ENCODE measurements around the gene ATP1B4. TPM values are rescaled to one million over a fixed set of nuclear protein-coding genes. Genes with fewer than 3 reads are reported as not detected.

Gene ATP1B4
- total RNA-seq, 2 experiments from 2014 or later: not detected

GRCh38 chrX:120357186-120357585 is 4.7 kb upstream of the ATP1B4 start:
- Mint-ChIP-seq H3K27me3 (no peaks in the 10 kb centered on the region), H3K4me1 (no peaks in the 10 kb centered on the region), H3K4me3 (no peak overlapping the region), H3K9me3 (ENCODE audit: low read depth) (no peaks in the 10 kb centered on the region), H3K27ac (no peak overlapping the region), H3K36me3 (no peaks in the 10 kb centered on the region)
- ATAC-seq: no peak
- CTCF ChIA-PET: interaction anchor here (1.2 kb wide), 1 partner anchor 143 kb away, joined by 3 read pairs; no protein-coding TSS in a partner anchor
- no peak for DNase-seq

GRCh38 chrX:120358737-120359456 is 3.0 kb upstream of the ATP1B4 start:
- ATAC-seq: no peak
- CTCF ChIA-PET: no interaction called here
- H3K27ac Mint-ChIP-seq: no peak overlapping the region
- no peaks in the 10 kb centered on the region for H3K4me1 Mint-ChIP-seq
- no peaks in the 10 kb centered on the region for H3K9me3 Mint-ChIP-seq (ENCODE audit: low read depth)
- DNase-seq: no peak
- no peaks in the 10 kb centered on the region for H3K27me3 Mint-ChIP-seq
- H3K36me3 Mint-ChIP-seq: no peaks in the 10 kb centered on the region
- no peak overlapping the region for H3K4me3 Mint-ChIP-seq

- H3K36me3 Mint-ChIP-seq: no peaks in the 10 kb centered on the region
- CTCF ChIA-PET: interaction anchor here (0.9 to 1.6 kb wide), 5 partner anchors 11 to 110 kb away, joined by 3 to 4 read pairs (median 3); no protein-coding TSS in a partner anchor
- H3K27ac Mint-ChIP-seq: no peak overlapping the region
- no peaks in the 10 kb centered on the region for H3K4me1 Mint-ChIP-seq
- no peaks in the 10 kb centered on the region for H3K27me3 Mint-ChIP-seq
- peak; percentile 56 for DNase-seq
- H3K4me3 Mint-ChIP-seq: no peak overlapping the region
- no peak for ATAC-seq
- no peaks in the 10 kb centered on the region for H3K9me3 Mint-ChIP-seq (ENCODE audit: low read depth)
These were observed 3.4 kb downstream of the ATP1B4 start for GRCh38 chrX:120365320-120365719.

- CTCF ChIA-PET: interaction anchor here (0.9 to 1.6 kb wide), 3 partner anchors 15 to 109 kb away, joined by 3 to 4 read pairs (median 3); no protein-coding TSS in a partner anchor
- H3K36me3 Mint-ChIP-seq: no peaks in the 10 kb centered on the region
- no peaks in the 10 kb centered on the region for H3K9me3 Mint-ChIP-seq (ENCODE audit: low read depth)
- no peaks in the 10 kb centered on the region for H3K4me1 Mint-ChIP-seq
- ATAC-seq (no peak), DNase-seq (no peak)
- no peak overlapping the region for H3K4me3 Mint-ChIP-seq
- no peaks in the 10 kb centered on the region for H3K27me3 Mint-ChIP-seq
- H3K27ac Mint-ChIP-seq: no peak overlapping the region
These were observed 4.1 kb downstream of the ATP1B4 start for GRCh38 chrX:120365968-120366367.

GRCh38 chrX:120366794-120367193 is 4.9 kb downstream of the ATP1B4 start:
- no peaks in the 10 kb centered on the region for H3K9me3 Mint-ChIP-seq (ENCODE audit: low read depth)
- no peaks in the 10 kb centered on the region for H3K4me1 Mint-ChIP-seq
- no peak overlapping the region for H3K27ac Mint-ChIP-seq
- H3K27me3 Mint-ChIP-seq: no peaks in the 10 kb centered on the region
- ATAC-seq (no peak), DNase-seq (no peak)
- no peaks in the 10 kb centered on the region for H3K36me3 Mint-ChIP-seq
- CTCF ChIA-PET: no interaction called here
- no peak overlapping the region for H3K4me3 Mint-ChIP-seq

- CTCF ChIA-PET: no interaction called here
- H3K4me1 Mint-ChIP-seq: no peaks in the 10 kb centered on the region
- ATAC-seq (no peak), DNase-seq (no peak)
- no peaks in the 10 kb centered on the region for H3K9me3 Mint-ChIP-seq (ENCODE audit: low read depth)
- H3K36me3 Mint-ChIP-seq: no peaks in the 10 kb centered on the region
- no peak overlapping the region for H3K27ac Mint-ChIP-seq
- H3K4me3 Mint-ChIP-seq: no peak overlapping the region
- no peaks in the 10 kb centered on the region for H3K27me3 Mint-ChIP-seq
These were observed 5.7 kb downstream of the ATP1B4 start for GRCh38 chrX:120367402-120368109.

GRCh38 chrX:120372667-120373370 is 10.9 kb downstream of the ATP1B4 start:
- Mint-ChIP-seq H3K27ac (no peak overlapping the region), H3K27me3 (no peaks in the 10 kb centered on the region), H3K9me3 (ENCODE audit: low read depth) (no peaks in the 10 kb centered on the region), H3K36me3 (no peaks in the 10 kb centered on the region), H3K4me3 (no peak overlapping the region), H3K4me1 (no peaks in the 10 kb centered on the region)
- DNase-seq: no peak
- ATAC-seq: no peak
- CTCF ChIA-PET: no interaction called here

GRCh38 chrX:120377179-120377578 is 15.3 kb downstream of the ATP1B4 start:
- CTCF ChIA-PET: interaction anchor here (0.9 to 1.0 kb wide), 2 partner anchors 12 to 100 kb away, joined by 3 read pairs; no protein-coding TSS in a partner anchor
- DNase-seq (no peak), ATAC-seq (no peak)
- Mint-ChIP-seq H3K4me1 (peaks cover 2% of the 10 kb centered on the region), H3K36me3 (no peaks in the 10 kb centered on the region), H3K27me3 (peaks cover 4% of the 10 kb centered on the region), H3K27ac (no peak overlapping the region), H3K4me3 (no peak overlapping the region), H3K9me3 (ENCODE audit: low read depth) (no peaks in the 10 kb centered on the region)

GRCh38 chrX:120377715-120378114 is 15.8 kb downstream of the ATP1B4 start:
- DNase-seq (no peak), ATAC-seq (no peak)
- Mint-ChIP-seq H3K36me3 (no peaks in the 10 kb centered on the region), H3K4me3 (no peak overlapping the region), H3K27ac (no peak overlapping the region), H3K27me3 (peaks cover 4% of the 10 kb centered on the region), H3K9me3 (ENCODE audit: low read depth) (no peaks in the 10 kb centered on the region), H3K4me1 (peaks cover 2% of the 10 kb centered on the region)
- CTCF ChIA-PET: no interaction called here

- DNase-seq (no peak), ATAC-seq (no peak)
- CTCF ChIA-PET: no interaction called here
- Mint-ChIP-seq H3K4me3 (no peak overlapping the region), H3K27me3 (peaks cover 8% of the 10 kb centered on the region), H3K4me1 (peaks cover 2% of the 10 kb centered on the region), H3K27ac (no peak overlapping the region), H3K9me3 (ENCODE audit: low read depth) (no peaks in the 10 kb centered on the region), H3K36me3 (no peaks in the 10 kb centered on the region)
These were observed 16.7 kb downstream of the ATP1B4 start for GRCh38 chrX:120378570-120378969.

GRCh38 chrX:120379937-120380681 is 18.2 kb downstream of the ATP1B4 start:
- Mint-ChIP-seq H3K27ac (no peak overlapping the region), H3K27me3 (peaks cover 9% of the 10 kb centered on the region), H3K9me3 (ENCODE audit: low read depth) (no peaks in the 10 kb centered on the region), H3K4me3 (no peak overlapping the region), H3K4me1 (peaks cover 2% of the 10 kb centered on the region), H3K36me3 (no peaks in the 10 kb centered on the region)
- ATAC-seq (no peak), DNase-seq (no peak)
- CTCF ChIA-PET: interaction anchor here (1.0 to 2.2 kb wide), 4 partner anchors 14 to 102 kb away, joined by 3 to 5 read pairs (median 4); no protein-coding TSS in a partner anchor

GRCh38 chrX:120380699-120381098 is 18.8 kb downstream of the ATP1B4 start:
- peak; percentile 72 for ATAC-seq
- H3K36me3 Mint-ChIP-seq: no peaks in the 10 kb centered on the region
- no peak overlapping the region for H3K27ac Mint-ChIP-seq
- no peaks in the 10 kb centered on the region for H3K9me3 Mint-ChIP-seq (ENCODE audit: low read depth)
- DNase-seq: peak; percentile 42
- peaks cover 2% of the 10 kb centered on the region for H3K4me1 Mint-ChIP-seq
- no peak overlapping the region for H3K4me3 Mint-ChIP-seq
- CTCF ChIA-PET: interaction anchor here (0.8 to 2.2 kb wide), 5 partner anchors 15 to 101 kb away, joined by 3 to 5 read pairs (median 3); no protein-coding TSS in a partner anchor
- H3K27me3 Mint-ChIP-seq: peaks cover 9% of the 10 kb centered on the region

GRCh38 chrX:120401301-120401700 is 39.4 kb downstream of the ATP1B4 start:
- Mint-ChIP-seq H3K36me3 (no peaks in the 10 kb centered on the region), H3K9me3 (ENCODE audit: low read depth) (no peaks in the 10 kb centered on the region), H3K4me1 (no peaks in the 10 kb centered on the region), H3K4me3 (no peak overlapping the region), H3K27me3 (peaks cover 6% of the 10 kb centered on the region), H3K27ac (no peak overlapping the region)
- CTCF ChIA-PET: no interaction called here
- DNase-seq (no peak), ATAC-seq (no peak)
